Stimulated activated naive B cell treated with anti-CD40 and anti-IgM and Interleukin-4, amounts not matched to agents 10 μg/mL and 1 μg/mL and 100 μg/mL, for 72 hours (primary cell): ENCODE results near the gene SCARB2.

Experiments
- ATAC-seq, 2 donors: fragments of 150-1000 bp; cut with Tn5 transposase; replicated peaks; 2 replicates each; pipeline ENCODE4 v1.10.0; 2021; ENCODE audit warnings: moderate library complexity in 1 of 2
- DNase-seq: peaks from one replicate; pipeline ENCODE4 v3.0.0; 2021
- H3K27ac Mint-ChIP-seq: one replicate; pipeline ENCODE4 v1.8.0; 2022; ENCODE audit warnings: mild to moderate bottlenecking, mixed read lengths
- H3K27me3 Mint-ChIP-seq, 2 donors: one replicate each; pipeline ENCODE4 v1.8.0; 2022; ENCODE audit warnings: mixed read lengths in 2 of 2
- H3K36me3 Mint-ChIP-seq, 2 donors: one replicate each; pipeline ENCODE4 v1.8.0; 2022; ENCODE audit warnings: mixed read lengths in 2 of 2, mild to moderate bottlenecking in 1 of 2
- H3K4me1 Mint-ChIP-seq, 2 donors: one replicate each; pipeline ENCODE4 v1.8.0; 2022; ENCODE audit warnings: mixed read lengths in 2 of 2, mild to moderate bottlenecking in 1 of 2
- H3K4me3 Mint-ChIP-seq, 2 donors: one replicate each; pipeline ENCODE4 v1.8.0; 2022; ENCODE audit warnings: mild to moderate bottlenecking in 2 of 2, mixed read lengths in 2 of 2, moderate library complexity in 1 of 2
- H3K9me3 Mint-ChIP-seq, 2 donors: one replicate each; pipeline ENCODE4 v1.8.0; 2022; ENCODE audit warnings: mixed read lengths in 2 of 2, mild to moderate bottlenecking in 1 of 2

The SCARB2 gene

GRCh38 chr4:76238236-76238635, 24.6 kb upstream of the SCARB2 start:
- ATAC-seq (no peak), DNase-seq (no peak)
- Mint-ChIP-seq H3K4me3 (no peak overlapping the region), H3K27me3 (peaks cover 6 to 13% of the 10 kb centered on the region in 2 donors), H3K36me3 (peaks cover 5 to 8% of the 10 kb centered on the region in 2 donors), H3K4me1 (no peaks in the 10 kb centered on the region), H3K27ac (no peak overlapping the region), H3K9me3 (peaks cover 15 to 16% of the 10 kb centered on the region in 2 donors)

- Mint-ChIP-seq H3K9me3 (peaks cover 13 to 14% of the 10 kb centered on the region in 2 donors), H3K27ac (no peak overlapping the region), H3K4me1 (no peaks in the 10 kb centered on the region), H3K27me3 (peaks cover 3 to 10% of the 10 kb centered on the region in 2 donors), H3K4me3 (no peak overlapping the region), H3K36me3 (peaks cover 5 to 8% of the 10 kb centered on the region in 2 donors)
- ATAC-seq, result no peak
- DNase-seq, result no peak
Observed at GRCh38 chr4:76235915-76236314, 22.3 kb upstream of the SCARB2 start.

GRCh38 chr4:76235407-76235806, 21.8 kb upstream of the SCARB2 start:
- H3K36me3 Mint-ChIP-seq, result peaks cover 0 to 3% of the 10 kb centered on the region in 2 donors
- DNase-seq, result no peak
- H3K4me3 Mint-ChIP-seq, result no peak overlapping the region
- no peak overlapping the region for H3K27ac Mint-ChIP-seq
- ATAC-seq, result no peak
- H3K4me1 Mint-ChIP-seq, result no peaks in the 10 kb centered on the region
- H3K9me3 Mint-ChIP-seq, result peaks cover 8 to 9% of the 10 kb centered on the region in 2 donors
- peaks cover 0 to 5% of the 10 kb centered on the region in 2 donors for H3K27me3 Mint-ChIP-seq

GRCh38 chr4:76234679-76235044, 21.0 kb upstream of the SCARB2 start:
- peaks cover 0 to under 1% of the 10 kb centered on the region in 2 donors for H3K36me3 Mint-ChIP-seq
- no peaks in the 10 kb centered on the region for H3K4me1 Mint-ChIP-seq
- ATAC-seq (no peak), DNase-seq (no peak)
- peaks cover 3 to 5% of the 10 kb centered on the region in 2 donors for H3K9me3 Mint-ChIP-seq
- H3K27ac Mint-ChIP-seq, result no peak overlapping the region
- peaks cover 0 to under 1% of the 10 kb centered on the region in 2 donors for H3K27me3 Mint-ChIP-seq
- no peak overlapping the region for H3K4me3 Mint-ChIP-seq

GRCh38 chr4:76233967-76234678, 20.5 kb upstream of the SCARB2 start:
- DNase-seq (no peak), ATAC-seq (no peak)
- Mint-ChIP-seq H3K27ac (no peak overlapping the region), H3K27me3 (peaks cover 0 to 6% of the 10 kb centered on the region in 2 donors), H3K4me1 (no peaks in the 10 kb centered on the region), H3K9me3 (peaks cover 7 to 10% of the 10 kb centered on the region in 2 donors), H3K36me3 (peaks cover 2 to 5% of the 10 kb centered on the region in 2 donors), H3K4me3 (no peak overlapping the region)

- Mint-ChIP-seq H3K4me3 (no peak overlapping the region), H3K27ac (no peak overlapping the region), H3K27me3 (peaks cover 0 to 11% of the 10 kb centered on the region in 2 donors), H3K36me3 (peaks cover 6 to 9% of the 10 kb centered on the region in 2 donors), H3K4me1 (no peaks in the 10 kb centered on the region), H3K9me3 (peaks cover 12 to 16% of the 10 kb centered on the region in 2 donors)
- ATAC-seq (no peak), DNase-seq (no peak)
Observed at GRCh38 chr4:76233529-76233928, 19.9 kb upstream of the SCARB2 start.

- DNase-seq, result no peak
- Mint-ChIP-seq H3K4me3 (no peak overlapping the region), H3K27ac (no peak overlapping the region), H3K9me3 (peaks cover 13 to 16% of the 10 kb centered on the region in 2 donors), H3K36me3 (peaks cover 6 to 9% of the 10 kb centered on the region in 2 donors), H3K4me1 (no peaks in the 10 kb centered on the region), H3K27me3 (peaks cover 0 to 11% of the 10 kb centered on the region in 2 donors)
- no peak for ATAC-seq
Observed at GRCh38 chr4:76233083-76233482, 19.5 kb upstream of the SCARB2 start.

GRCh38 chr4:76232681-76233080, 19.1 kb upstream of the SCARB2 start:
- H3K4me3 Mint-ChIP-seq, result no peak overlapping the region
- H3K27ac Mint-ChIP-seq, result no peak overlapping the region
- no peaks in the 10 kb centered on the region for H3K4me1 Mint-ChIP-seq
- ATAC-seq (no peak), DNase-seq (no peak)
- H3K27me3 Mint-ChIP-seq, result peaks cover 0 to 13% of the 10 kb centered on the region in 2 donors
- peaks cover 16% of the 10 kb centered on the region in 2 donors for H3K9me3 Mint-ChIP-seq
- H3K36me3 Mint-ChIP-seq, result peaks cover 8 to 9% of the 10 kb centered on the region in 2 donors

- peaks cover 8 to 9% of the 10 kb centered on the region in 2 donors for H3K36me3 Mint-ChIP-seq
Observed at GRCh38 chr4:76226418-76226817, 12.8 kb upstream of the SCARB2 start.

GRCh38 chr4:76224171-76224570, 10.5 kb upstream of the SCARB2 start:
- no peak overlapping the region for H3K27ac Mint-ChIP-seq
- H3K27me3 Mint-ChIP-seq, result peaks cover 6 to 11% of the 10 kb centered on the region in 2 donors
- no peak overlapping the region for H3K4me3 Mint-ChIP-seq
- no peak for ATAC-seq
- peaks cover 4 to 6% of the 10 kb centered on the region in 2 donors for H3K36me3 Mint-ChIP-seq
- peaks cover 0 to 1% of the 10 kb centered on the region in 2 donors for H3K4me1 Mint-ChIP-seq
- peaks cover 11 to 13% of the 10 kb centered on the region in 2 donors for H3K9me3 Mint-ChIP-seq
- DNase-seq, result no peak

More at GRCh38 chr4:76226418-76226817, 12.8 kb upstream of the SCARB2 start:
- Mint-ChIP-seq H3K27me3 (peaks cover 6 to 16% of the 10 kb centered on the region in 2 donors), H3K4me3 (no peak overlapping the region), H3K27ac (no peak overlapping the region), H3K4me1 (no peaks in the 10 kb centered on the region), H3K9me3 (peaks cover 16 to 18% of the 10 kb centered on the region in 2 donors)
- ATAC-seq (no peak), DNase-seq (no peak)

- no peak for ATAC-seq
- no peak for DNase-seq
- Mint-ChIP-seq H3K9me3 (no peaks in the 10 kb centered on the region), H3K27ac (no peak overlapping the region), H3K36me3 (no peaks in the 10 kb centered on the region), H3K4me1 (peaks cover 5 to 9% of the 10 kb centered on the region in 2 donors), H3K27me3 (no peaks in the 10 kb centered on the region), H3K4me3 (no peak overlapping the region)
Observed at GRCh38 chr4:76219299-76220055, 5.9 kb upstream of the SCARB2 start.

- Mint-ChIP-seq H3K27ac (no peak overlapping the region), H3K36me3 (no peaks in the 10 kb centered on the region), H3K4me1 (peaks cover 21 to 23% of the 10 kb centered on the region in 2 donors), H3K27me3 (no peaks in the 10 kb centered on the region), H3K9me3 (no peaks in the 10 kb centered on the region), H3K4me3 (no peak overlapping the region)
- ATAC-seq (no peak), DNase-seq (no peak)
Observed at GRCh38 chr4:76216975-76217814, 3.6 kb upstream of the SCARB2 start.

- no peaks in the 10 kb centered on the region for H3K27me3 Mint-ChIP-seq
Observed at GRCh38 chr4:76216524-76216923, 2.9 kb upstream of the SCARB2 start.

GRCh38 chr4:76215077-76215476, 1.5 kb upstream of the SCARB2 start:
- ATAC-seq (no peak), DNase-seq (no peak)
- H3K4me1 Mint-ChIP-seq, result peaks cover 29 to 45% of the 10 kb centered on the region in 2 donors
- H3K4me3 Mint-ChIP-seq, result no peak overlapping the region
- no peaks in the 10 kb centered on the region for H3K36me3 Mint-ChIP-seq
- no peaks in the 10 kb centered on the region for H3K9me3 Mint-ChIP-seq
- H3K27me3 Mint-ChIP-seq, result no peaks in the 10 kb centered on the region
- no peak overlapping the region for H3K27ac Mint-ChIP-seq

More at GRCh38 chr4:76216524-76216923, 2.9 kb upstream of the SCARB2 start:
- Mint-ChIP-seq H3K36me3 (no peaks in the 10 kb centered on the region), H3K27ac (no peak overlapping the region), H3K4me3 (no peak overlapping the region), H3K9me3 (no peaks in the 10 kb centered on the region), H3K4me1 (peaks cover 25 to 30% of the 10 kb centered on the region in 2 donors)
- ATAC-seq (no peak), DNase-seq (no peak)
